ENCODE data around the gene CNDP2.

GRCh38 chr18:74522635-74523548 is 26.7 kb downstream of the CNDP2 start:
- no peak for TF ChIP-seq CTCF (conservative IDR thresholded peaks at IDR 0.05; ENCODE audit: low read depth, low read length)
- TF ChIP-seq EZH2 (IDR thresholded peaks at IDR 0.05; ENCODE audit: borderline replicate concordance, low read depth, low read length, poor library complexity, severe bottlenecking): no peak

All from A673 (cell line).